ENCODE data around the gene UBN1. TPM values are rescaled to one million over a fixed set of nuclear protein-coding genes. Genes with fewer than 3 reads are reported as not detected.

The UBN1 gene
- total RNA-seq, 2 donors from 2014 or later = 23.7 to 42.0 TPM

GRCh38 chr16:4811242-4811641, 36.0 kb upstream of the UBN1 start:
- no peaks in the 10 kb centered on the region for H3K9me3 Mint-ChIP-seq
- peak overlapping the region in 1 of 2 donors; percentile 26 for H3K27ac Mint-ChIP-seq
- ATAC-seq (no peak), DNase-seq (ENCODE audit: low spot score in 2 of 2) (no peak)
- H3K36me3 Mint-ChIP-seq = peaks cover 5 to 6% of the 10 kb centered on the region in 2 donors

GRCh38 chr16:4811773-4812172, 35.5 kb upstream of the UBN1 start:
- ATAC-seq (no peak), DNase-seq (ENCODE audit: low spot score in 2 of 2) (no peak)
- Mint-ChIP-seq H3K36me3 (peaks cover 5 to 6% of the 10 kb centered on the region in 2 donors), H3K27ac (peak overlapping the region in 1 of 2 donors; percentile 26), H3K9me3 (no peaks in the 10 kb centered on the region)

DNA sequence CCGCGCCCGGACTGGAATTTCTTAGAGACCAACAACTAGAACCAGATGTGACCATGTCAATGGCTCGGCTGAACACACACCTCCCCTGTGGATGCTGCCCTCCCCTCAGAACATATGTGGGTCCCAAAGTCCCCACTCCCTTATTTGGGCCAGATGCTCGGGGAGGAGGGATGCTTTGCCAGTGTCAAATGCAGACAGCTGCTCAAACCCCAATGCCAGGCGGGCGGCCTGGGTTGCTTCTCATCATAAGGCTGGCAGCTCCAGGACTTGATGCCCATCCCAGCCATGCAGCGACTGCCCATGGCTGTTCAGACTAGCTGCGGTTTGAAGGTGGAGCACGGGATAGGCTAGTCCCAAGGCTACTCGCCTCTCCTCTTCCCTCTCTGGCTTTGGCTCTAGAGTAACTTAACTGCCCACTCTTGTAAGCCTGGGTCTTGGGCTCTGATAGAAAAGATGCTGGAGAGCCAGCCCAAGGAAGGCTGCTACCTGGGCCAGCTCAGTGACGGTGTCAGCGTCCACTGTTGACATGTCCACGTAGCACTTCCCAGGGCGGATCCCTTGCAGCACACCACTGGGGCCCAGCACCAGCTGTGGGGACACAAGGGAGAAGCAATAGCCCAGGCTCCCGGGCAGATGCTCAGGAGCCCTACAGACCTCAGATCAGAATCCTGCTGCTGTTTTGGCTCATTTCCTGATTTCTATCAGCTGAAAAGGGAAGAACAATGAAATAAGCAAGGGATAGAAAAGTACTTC, 33.9 kb upstream of the UBN1 start:
- no peak overlapping the region for H3K27ac Mint-ChIP-seq
- ATAC-seq = no peak
- peaks cover 3 to 11% of the 10 kb centered on the region in 2 donors for H3K36me3 Mint-ChIP-seq
- H3K9me3 Mint-ChIP-seq = no peaks in the 10 kb centered on the region
- DNase-seq (ENCODE audit: low spot score in 2 of 2) = no peak

DNA sequence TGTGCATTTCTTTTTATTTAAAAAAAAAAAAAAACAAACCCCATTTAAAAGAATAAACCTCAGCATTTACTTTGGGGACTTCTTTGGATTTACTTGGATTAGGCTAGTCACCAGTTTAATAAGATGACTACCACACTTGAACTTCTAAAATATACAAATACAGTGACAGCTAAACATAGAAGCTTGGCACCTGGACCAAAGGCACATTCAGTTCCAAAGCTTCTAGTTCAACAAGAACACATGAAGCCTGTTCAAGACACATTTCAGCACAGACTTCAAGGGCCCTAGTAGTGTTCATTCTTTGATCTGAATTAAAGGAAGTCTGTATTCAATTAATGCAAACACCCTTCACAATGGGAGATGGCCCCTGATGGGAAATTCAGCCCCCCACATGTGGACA, 33.2 kb upstream of the UBN1 start:
- ATAC-seq = no peak
- H3K36me3 Mint-ChIP-seq = peaks cover 7 to 11% of the 10 kb centered on the region in 2 donors
- no peak for DNase-seq (ENCODE audit: low spot score in 2 of 2)

GRCh38 chr16:4814542-4815173, 32.6 kb upstream of the UBN1 start:
- Mint-ChIP-seq H3K27ac (no peak overlapping the region), H3K36me3 (peaks cover 7 to 11% of the 10 kb centered on the region in 2 donors), H3K9me3 (no peaks in the 10 kb centered on the region)
- ATAC-seq = no peak
- no peak for DNase-seq (ENCODE audit: low spot score in 2 of 2)

More for the DNA sequence above, 33.2 kb upstream of the UBN1 start:
- Mint-ChIP-seq H3K9me3 (no peaks in the 10 kb centered on the region), H3K27ac (peak overlapping the region in 1 of 2 donors; percentile 60)

GRCh38 chr16:4820652-4821051, 26.6 kb upstream of the UBN1 start:
- Mint-ChIP-seq H3K27ac (peak overlapping the region; percentile 52 to 79), H3K9me3 (no peaks in the 10 kb centered on the region), H3K36me3 (peaks cover 6 to 7% of the 10 kb centered on the region in 2 donors)
- DNase-seq (ENCODE audit: low spot score in 2 of 2) = no peak
- no peak for ATAC-seq

- Mint-ChIP-seq H3K27ac (peak overlapping the region in 1 of 2 donors; percentile 23), H3K36me3 (no peaks in the 10 kb centered on the region), H3K9me3 (no peaks in the 10 kb centered on the region)
- no peak for ATAC-seq
- no peak for DNase-seq (ENCODE audit: low spot score in 2 of 2)
Measured at GRCh38 chr16:4825196-4825595, 22.1 kb upstream of the UBN1 start.

DNA sequence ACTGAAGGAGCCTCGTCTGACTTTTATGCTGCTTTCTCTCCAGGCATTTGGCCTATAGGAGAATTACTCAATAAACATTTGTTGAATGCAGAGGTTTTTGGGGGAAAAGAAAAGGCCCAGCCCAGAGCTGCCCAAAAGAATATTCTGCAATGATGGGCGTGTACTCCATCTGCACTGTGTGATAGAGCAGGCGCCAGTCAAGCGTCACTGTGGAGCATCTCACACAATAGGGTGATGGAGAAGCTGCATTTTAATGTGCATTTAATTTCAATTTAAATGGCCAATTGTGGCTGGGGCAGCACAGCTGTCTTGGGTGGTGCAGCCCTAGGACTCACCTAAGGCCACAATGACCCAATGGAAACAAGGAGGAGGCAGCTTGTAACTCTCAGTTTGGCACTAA, 20.8 kb upstream of the UBN1 start:
- Mint-ChIP-seq H3K36me3 (no peaks in the 10 kb centered on the region), H3K9me3 (no peaks in the 10 kb centered on the region), H3K27ac (no peak overlapping the region)
- no peak for ATAC-seq
- DNase-seq (ENCODE audit: low spot score in 2 of 2) = no peak

DNA sequence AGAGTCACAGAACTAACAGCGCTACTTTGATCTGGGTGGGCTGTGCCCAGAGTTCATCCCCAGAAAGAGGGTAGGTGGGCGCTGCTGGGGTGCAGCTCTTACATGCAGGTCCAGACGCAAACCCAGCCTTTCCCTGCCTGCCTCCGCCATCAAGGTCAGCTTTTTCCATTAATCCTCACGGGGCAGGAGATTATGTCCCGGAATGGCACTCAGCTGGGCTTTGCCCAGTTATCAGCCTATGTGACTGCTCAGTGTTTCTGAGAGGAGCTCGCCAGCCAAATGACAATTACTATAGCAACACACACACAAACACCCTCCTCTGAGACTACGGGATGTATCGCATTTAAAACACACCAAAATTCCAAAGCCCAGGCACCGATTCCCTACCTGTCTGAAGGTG, 20.3 kb upstream of the UBN1 start:
- Mint-ChIP-seq H3K9me3 (no peaks in the 10 kb centered on the region), H3K36me3 (no peaks in the 10 kb centered on the region)

GRCh38 chr16:4828567-4829321, 18.5 kb upstream of the UBN1 start:
- no peak overlapping the region for H3K27ac Mint-ChIP-seq
- ATAC-seq (no peak), DNase-seq (ENCODE audit: low spot score in 2 of 2) (no peak)
- no peaks in the 10 kb centered on the region for H3K36me3 Mint-ChIP-seq
- H3K9me3 Mint-ChIP-seq = no peaks in the 10 kb centered on the region

More for the DNA sequence above, 20.3 kb upstream of the UBN1 start:
- no peak for ATAC-seq
- no peak for DNase-seq (ENCODE audit: low spot score in 2 of 2)
- H3K27ac Mint-ChIP-seq = no peak overlapping the region

- no peaks in the 10 kb centered on the region for H3K36me3 Mint-ChIP-seq
- no peak for ATAC-seq
Measured at GRCh38 chr16:4830408-4830807, 16.9 kb upstream of the UBN1 start.

DNA sequence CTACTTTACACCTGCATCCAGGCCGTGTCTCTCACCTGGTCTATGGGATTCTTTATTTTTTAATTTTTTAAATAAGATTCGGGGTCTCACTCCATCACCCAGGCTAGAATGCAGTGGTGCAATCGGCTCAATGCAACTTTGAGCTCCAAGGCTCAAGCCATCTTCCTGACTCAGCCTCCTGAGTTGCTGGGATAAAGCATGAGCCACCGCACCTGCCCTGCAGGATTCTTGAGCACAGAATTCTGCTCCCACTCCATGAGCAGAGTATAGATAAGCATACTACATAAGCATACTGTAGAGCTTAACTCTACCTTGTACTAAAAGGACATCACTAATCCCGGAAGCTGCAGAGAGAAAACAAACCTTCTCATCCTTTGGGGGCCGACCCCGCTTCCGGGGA, 15.7 kb upstream of the UBN1 start:
- ATAC-seq (no peak), DNase-seq (ENCODE audit: low spot score in 2 of 2) (no peak)
- Mint-ChIP-seq H3K36me3 (no peaks in the 10 kb centered on the region), H3K9me3 (no peaks in the 10 kb centered on the region), H3K27ac (peak overlapping the region in 1 of 2 donors; percentile 55)

More at GRCh38 chr16:4830408-4830807, 16.9 kb upstream of the UBN1 start:
- no peak for DNase-seq (ENCODE audit: low spot score in 2 of 2)
- H3K27ac Mint-ChIP-seq = no peak overlapping the region
- no peaks in the 10 kb centered on the region for H3K9me3 Mint-ChIP-seq

GRCh38 chr16:4832698-4833343, 14.5 kb upstream of the UBN1 start:
- peak overlapping the region in 1 of 2 donors; percentile 94 for H3K27ac Mint-ChIP-seq
- ATAC-seq (no peak), DNase-seq (ENCODE audit: low spot score in 2 of 2) (no peak)
- no peaks in the 10 kb centered on the region for H3K9me3 Mint-ChIP-seq
- H3K36me3 Mint-ChIP-seq = no peaks in the 10 kb centered on the region

DNA sequence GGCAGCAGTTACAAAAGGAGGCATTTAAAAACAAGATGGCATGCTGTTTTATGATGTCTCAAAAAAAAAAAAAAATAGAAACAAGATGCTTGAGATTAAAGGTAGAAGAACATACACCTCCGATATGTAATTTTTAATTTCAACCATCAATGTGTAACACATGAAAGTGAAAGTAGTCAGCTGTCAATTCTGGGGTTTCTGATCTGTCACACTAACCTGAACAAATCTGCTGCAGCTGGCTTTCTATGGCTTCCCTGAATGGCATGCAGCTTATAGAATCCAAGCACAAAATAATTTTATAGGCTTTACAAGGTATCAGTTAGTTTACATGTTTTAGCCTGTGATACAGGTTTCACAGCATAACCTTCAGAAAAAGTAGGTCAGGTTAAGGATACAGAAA, 13.7 kb upstream of the UBN1 start:
- no peak overlapping the region for H3K27ac Mint-ChIP-seq
- no peaks in the 10 kb centered on the region for H3K36me3 Mint-ChIP-seq
- H3K9me3 Mint-ChIP-seq = no peaks in the 10 kb centered on the region

GRCh38 chr16:4836727-4837126, 10.6 kb upstream of the UBN1 start:
- DNase-seq (ENCODE audit: low spot score in 2 of 2) (no peak), ATAC-seq (no peak)
- Mint-ChIP-seq H3K36me3 (peaks cover 0 to 6% of the 10 kb centered on the region in 2 donors), H3K27ac (peak overlapping the region in 1 of 2 donors; percentile 75), H3K9me3 (no peaks in the 10 kb centered on the region)

More for the DNA sequence above, 13.7 kb upstream of the UBN1 start:
- DNase-seq (ENCODE audit: low spot score in 2 of 2) = no peak
- ATAC-seq = no peak

- DNase-seq (ENCODE audit: low spot score in 2 of 2) (no peak), ATAC-seq (no peak)
- peak overlapping the region in 1 of 2 donors; percentile 75 for H3K27ac Mint-ChIP-seq
- peaks cover 0 to 6% of the 10 kb centered on the region in 2 donors for H3K36me3 Mint-ChIP-seq
- H3K9me3 Mint-ChIP-seq = no peaks in the 10 kb centered on the region
Measured at GRCh38 chr16:4837733-4838501, 9.4 kb upstream of the UBN1 start.
